Spinal cord (tissue), 10 donors: ENCODE data around the gene LAMA3. TPM values are rescaled to one million over a fixed set of nuclear protein-coding genes. Genes with fewer than 3 reads are reported as not detected.

ENCODE experiments used
- DNase-seq, 6 donors: peaks; one replicate each; pipeline versions ENCODE4 v3.0.0 to v3.0.0-alpha.2; 2013 to 2015; ENCODE audit warnings: low spot score in 6 of 6, low read depth in 4 of 6
- H3K27ac ChIP-seq: one replicate; pipeline ENCODE4 v1.5.1; 2013; ENCODE audit warnings: low read depth, low read length, control low read depth
- H3K27me3 ChIP-seq: one replicate; pipeline ENCODE4 v1.6.1; 2013; ENCODE audit warnings: low read length; ENCODE audit not compliant: control insufficient read depth, insufficient read depth
- H3K36me3 ChIP-seq: one replicate; pipeline ENCODE4 v1.6.1; 2013; ENCODE audit warnings: low read length; ENCODE audit not compliant: control insufficient read depth, insufficient read depth
- H3K4me1 ChIP-seq: one replicate; pipeline ENCODE4 v1.6.1; 2013; ENCODE audit warnings: low read length; ENCODE audit not compliant: control insufficient read depth, insufficient read depth
- H3K4me3 ChIP-seq: one replicate; pipeline ENCODE4 v1.5.1; 2013; ENCODE audit warnings: low read depth, low read length, control low read depth
- H3K9me3 ChIP-seq: one replicate; pipeline ENCODE4 v1.6.1; 2013; ENCODE audit warnings: low read length; ENCODE audit not compliant: control insufficient read depth, insufficient read depth
- WGBS: methylation state at CpG from one replicate; pipeline ENCODE4 v1.1.5; 2013; ENCODE audit warnings: missing lambda C conversion rate; ENCODE audit not compliant: insufficient coverage; 5-methylcytosine and 5-hydroxymethylcytosine counted together
- polyA plus RNA-seq, 2 donors: library from polyadenylated mRNA; unstranded; fragments of 120-200 nt; gene quantifications; one replicate each; pipeline ENCODE4 v1.2.1, GENCODE V29; 2013; ENCODE audit not compliant: insufficient read length in 2 of 2
- total RNA-seq, 2 donors: library from RNA; depleted of rRNA in 1 of 2; stranded (reverse); fragments of 120-200 nt in 1 of 2; fragments of >200 nt in 1 of 2; gene quantifications; one replicate each; pipeline versions ENCODE4 v1.2.3 to v1.2.4, GENCODE V29; 2013 to 2014
- donor health status: healthy.

LAMA3 gene
- total and polyA plus RNA-seq, 4 donors: 5.8 to 10.4 (median 8.1) TPM

GRCh38 chr18:23703057-23703986 is 14.1 kb downstream of the LAMA3 start:
- Histone ChIP-seq H3K4me1 (no peaks in the 10 kb centered on the region), H3K27me3 (no peaks in the 10 kb centered on the region), H3K9me3 (no peaks in the 10 kb centered on the region), H3K4me3 (no peak overlapping the region), H3K36me3 (no peaks in the 10 kb centered on the region), H3K27ac (no peak overlapping the region)
- DNase-seq: peak in 2 of 6 donors; percentile 13 to 80
- 80% methylated on average over 1 of the region's 6 CpGs for WGBS

GRCh38 chr18:23703987-23704384 is 14.7 kb downstream of the LAMA3 start:
- no peaks in the 10 kb centered on the region for H3K27me3 ChIP-seq
- DNase-seq: no peak
- no peak overlapping the region for H3K27ac ChIP-seq
- H3K4me1 ChIP-seq: no peaks in the 10 kb centered on the region
- no peak overlapping the region for H3K4me3 ChIP-seq
- H3K9me3 ChIP-seq: no peaks in the 10 kb centered on the region
- H3K36me3 ChIP-seq: no peaks in the 10 kb centered on the region
- WGBS: 90% methylated on average over 4 of the region's 6 CpGs

GRCh38 chr18:23704806-23705205 is 15.6 kb downstream of the LAMA3 start:
- DNase-seq: no peak
- H3K27me3 ChIP-seq: no peaks in the 10 kb centered on the region
- H3K4me1 ChIP-seq: no peaks in the 10 kb centered on the region

GRCh38 chr18:23706971-23707640 is 17.9 kb downstream of the LAMA3 start:
- Histone ChIP-seq H3K36me3 (no peaks in the 10 kb centered on the region), H3K27me3 (no peaks in the 10 kb centered on the region), H3K9me3 (no peaks in the 10 kb centered on the region), H3K4me3 (no peak overlapping the region), H3K4me1 (no peaks in the 10 kb centered on the region), H3K27ac (no peak overlapping the region)
- DNase-seq: no peak
- 100% methylated on average over 1 of the region's 3 CpGs for WGBS

More at GRCh38 chr18:23704806-23705205, 15.6 kb downstream of the LAMA3 start:
- no peaks in the 10 kb centered on the region for H3K36me3 ChIP-seq
- H3K27ac ChIP-seq: no peak overlapping the region
- H3K4me3 ChIP-seq: no peak overlapping the region
- no peaks in the 10 kb centered on the region for H3K9me3 ChIP-seq

- no peaks in the 10 kb centered on the region for H3K36me3 ChIP-seq
- no peak overlapping the region for H3K27ac ChIP-seq
- no peak overlapping the region for H3K4me3 ChIP-seq
- H3K27me3 ChIP-seq: no peaks in the 10 kb centered on the region
- WGBS: 94% methylated on average over 15 of the region's 17 CpGs
- H3K9me3 ChIP-seq: no peaks in the 10 kb centered on the region
- no peaks in the 10 kb centered on the region for H3K4me1 ChIP-seq
- DNase-seq: no peak
Measured at GRCh38 chr18:23710068-23710527, 20.8 kb downstream of the LAMA3 start.

GRCh38 chr18:23710946-23711345 is 21.7 kb downstream of the LAMA3 start:
- Histone ChIP-seq H3K27me3 (no peaks in the 10 kb centered on the region), H3K4me1 (no peaks in the 10 kb centered on the region), H3K9me3 (no peaks in the 10 kb centered on the region), H3K27ac (no peak overlapping the region), H3K4me3 (no peak overlapping the region), H3K36me3 (no peaks in the 10 kb centered on the region)
- DNase-seq: no peak
- WGBS: no CpG with 5 or more reads among the region's 1 CpG

GRCh38 chr18:23711426-23711825 is 22.2 kb downstream of the LAMA3 start:
- H3K4me1 ChIP-seq: no peaks in the 10 kb centered on the region
- WGBS: no CpG with 5 or more reads among the region's 1 CpG
- no peaks in the 10 kb centered on the region for H3K9me3 ChIP-seq
- no peak overlapping the region for H3K4me3 ChIP-seq
- no peaks in the 10 kb centered on the region for H3K36me3 ChIP-seq
- H3K27ac ChIP-seq: no peak overlapping the region
- no peak for DNase-seq
- H3K27me3 ChIP-seq: no peaks in the 10 kb centered on the region

GRCh38 chr18:23712445-23712844 is 23.2 kb downstream of the LAMA3 start:
- WGBS: no CpG with 5 or more reads among the region's 3 CpGs
- H3K36me3 ChIP-seq: no peaks in the 10 kb centered on the region
- no peak overlapping the region for H3K4me3 ChIP-seq
- no peaks in the 10 kb centered on the region for H3K9me3 ChIP-seq
- H3K27ac ChIP-seq: no peak overlapping the region
- no peaks in the 10 kb centered on the region for H3K27me3 ChIP-seq
- H3K4me1 ChIP-seq: no peaks in the 10 kb centered on the region
- DNase-seq: no peak

GRCh38 chr18:23714576-23714975 is 25.3 kb downstream of the LAMA3 start:
- no peaks in the 10 kb centered on the region for H3K36me3 ChIP-seq
- H3K4me3 ChIP-seq: no peak overlapping the region
- no peak overlapping the region for H3K27ac ChIP-seq
- no peaks in the 10 kb centered on the region for H3K4me1 ChIP-seq
- no peak for DNase-seq
- H3K9me3 ChIP-seq: no peaks in the 10 kb centered on the region
- no CpG with 5 or more reads among the region's 4 CpGs for WGBS
- no peaks in the 10 kb centered on the region for H3K27me3 ChIP-seq
